GM12878 (cell line): ENCODE results near the gene DPP3. TPM values are rescaled to one million over a fixed set of nuclear protein-coding genes. Genes with fewer than 3 reads are reported as not detected.

ENCODE experiments used
- ATF7 ChIP-seq: fragments of 450-650 bp; IDR thresholded peaks from 2 replicates; pipeline ENCODE4 v1.6.1; 2016; ENCODE audit warnings: low read depth, mild to moderate bottlenecking
- BCL11A ChIP-seq: IDR thresholded peaks from 2 replicates; pipeline ENCODE4 v1.6.1; 2011; ENCODE audit warnings: low read depth, low read length
- CBX3 ChIP-seq: fragments of 200-600 bp; sonication (generic); IDR thresholded peaks from 2 replicates; pipeline ENCODE4 v1.6.1; 2016; ENCODE audit warnings: low read depth, borderline replicate concordance
- CHD1 ChIP-seq: IDR thresholded peaks from 2 replicates; pipeline ENCODE4 v1.6.1; 2012; ENCODE audit warnings: low read depth, low read length, improper control_type of control experiment
- HDAC6 ChIP-seq: fragments of 200-600 bp; sonication (generic); IDR thresholded peaks from one replicate; pipeline ENCODE4 v1.8.0; 2017; ENCODE audit warnings: antibody characterized with exemption; ENCODE audit not compliant: unreplicated experiment
- JUNB ChIP-seq: IDR thresholded peaks from 2 replicates; pipeline ENCODE4 v1.6.1; 2016; ENCODE audit warnings: antibody characterized with exemption, mild to moderate bottlenecking
- MAX ChIP-seq: IDR thresholded peaks from 2 replicates; pipeline ENCODE4 v1.6.1; 2012; ENCODE audit warnings: low read depth, low read length, improper control_type of control experiment
- MTA2 ChIP-seq: fragments of 450-650 bp; IDR thresholded peaks from 2 replicates; pipeline ENCODE4 v1.6.1; 2016; ENCODE audit warnings: low read depth, mild to moderate bottlenecking, moderate library complexity
- MXI1 ChIP-seq: fragments of 150-350 bp; IDR thresholded peaks from 2 replicates; pipeline ENCODE4 v1.6.1; 2011; ENCODE audit warnings: low read depth, mild to moderate bottlenecking, inconsistent platforms, low read length, improper control_type of control experiment
- RELB ChIP-seq: fragments of 450-650 bp; IDR thresholded peaks from 2 replicates; pipeline ENCODE4 v1.6.1; 2017; ENCODE audit warnings: low read depth, mild to moderate bottlenecking, moderate library complexity
- SMARCA5 ChIP-seq: fragments of 450-650 bp; IDR thresholded peaks from 2 replicates; pipeline ENCODE4 v1.6.1; 2017; ENCODE audit warnings: mild to moderate bottlenecking
- SP1 ChIP-seq: IDR thresholded peaks from one replicate; pipeline ENCODE4 v1.6.1; 2011; ENCODE audit warnings: low read depth, low read length
- STAT1 ChIP-seq: fragments of 450-650 bp; conservative IDR thresholded peaks from 2 replicates; pipeline ENCODE4 v1.6.1; 2014; ENCODE audit warnings: antibody characterized with exemption, mild to moderate bottlenecking
- TARDBP ChIP-seq: IDR thresholded peaks from 2 replicates; pipeline ENCODE4 v1.6.1; 2016; ENCODE audit warnings: borderline replicate concordance
- TBL1XR1 ChIP-seq: IDR thresholded peaks from 2 replicates; pipeline ENCODE4 v1.6.1; 2012; ENCODE audit warnings: low read depth, low read length, improper control_type of control experiment
- USF1 ChIP-seq: IDR thresholded peaks from 2 replicates; pipeline ENCODE4 v1.6.1; 2011; ENCODE audit warnings: borderline replicate concordance, low read depth, mild to moderate bottlenecking, moderate library complexity, mixed read lengths, low read length; ENCODE audit not compliant: insufficient read depth; ENCODE audit errors: extremely low read length
- WRNIP1 ChIP-seq: IDR thresholded peaks from 2 replicates; pipeline ENCODE4 v1.6.1; 2011; ENCODE audit warnings: low read depth, low read length, improper control_type of control experiment, borderline replicate concordance
- ZBTB4 ChIP-seq: fragments of 450-650 bp; formaldehyde crosslinking; IDR thresholded peaks from 2 replicates; pipeline ENCODE4 v1.4.0; 2022; ENCODE audit warnings: mild to moderate bottlenecking, moderate library complexity
- ZNF622 ChIP-seq: fragments of 450-650 bp; IDR thresholded peaks from 2 replicates; pipeline ENCODE4 v1.6.1; 2017; ENCODE audit warnings: mild to moderate bottlenecking, inconsistent platforms
- polyA plus RNA-seq, 11 experiments: library from polyadenylated mRNA; depleted of rRNA in 4 of 11; unstranded in 6 of 11; stranded (reverse) in 5 of 11; fragments of >200 nt; fragmentation: Nextera tagmentation in 4 of 11; fragmentation: Illumina TruSeq in 1 of 11; extraction: Ambion mirVana in 4 of 11; extraction: Trizol in 1 of 11; gene quantifications; 1 replicate in 1 of 11; 2 replicates in 10 of 11; pipeline versions ENCODE4 v1.2.1 to v1.2.3, GENCODE V29; 2011 to 2016; ENCODE audit warnings: inconsistent platforms in 2 of 11, missing spikeins in 2 of 11, low read depth in 1 of 11
- total RNA-seq, 4 experiments: library from RNA; depleted of rRNA in 3 of 4; stranded (reverse); fragments of >200 nt in 3 of 4; fragmentation: Illumina TruSeq in 1 of 4; extraction: Trizol in 1 of 4; gene quantifications; 2 replicates each; pipeline versions ENCODE4 v1.2.1 to v1.2.3, GENCODE V29; 2013 to 2021

The DPP3 gene
- total and polyA plus RNA-seq, 10 of the 15 experiments (the other 5 are each of a cell fraction or from before 2014, with no cell fraction given) = 6.0 to 117 (median 78.1) TPM

- TF ChIP-seq SP1 = peak; percentile 70
- no peak for TF ChIP-seq ZNF622
- TF ChIP-seq MAX = peak; percentile 30; the same call in 1 of the 2 replicates
- TF ChIP-seq BCL11A = no peak
- TF ChIP-seq USF1 = peak; percentile 38
- TF ChIP-seq RELB = peak; percentile 43; the same call in 1 of the 2 replicates
- TF ChIP-seq SMARCA5 = no peak
- no peak for TF ChIP-seq STAT1
- TF ChIP-seq MXI1 = 0 out of 2 replicates have a peak, but pooled peaks have one; percentile 23
- peak; percentile 43; the same call in 1 of the 2 replicates for TF ChIP-seq ATF7
- TF ChIP-seq CHD1 = no peak
- TF ChIP-seq TARDBP = no peak
- no peak for TF ChIP-seq CBX3
- TF ChIP-seq MTA2 = peak; percentile 34; the same call in 1 of the 2 replicates
- no peak for TF ChIP-seq HDAC6
- peak; percentile 54; the same call in 1 of the 2 replicates for TF ChIP-seq TBL1XR1
- TF ChIP-seq JUNB = no peak
- no peak for TF ChIP-seq ZBTB4 (CRISPR knock-in tag)
- TF ChIP-seq WRNIP1 = no peak
These were observed 13.8 kb upstream of the DPP3 start, which contains the start of gene PELI3 (continued) for GRCh38 chr11:66466225-66467033.
